WTC11 (cell line): ENCODE data around the gene C18orf54. TPM values are rescaled to one million over a fixed set of nuclear protein-coding genes. Genes with fewer than 3 reads are reported as not detected.

Experiments used
- ATAC-seq: fragments of 200-7000 bp; cut with Tn5 transposase; 2 replicates; pipeline ENCODE4 v1.10.0; 2021; ENCODE audit warnings: mild to moderate bottlenecking, moderate library complexity
- CTCF ChIA-PET: fragments of 300-600 bp; sonication (Branson Sonifier 250); formaldehyde crosslinking; loops from one replicate; lab custom pipeline; 2021; ENCODE audit warnings: antibody characterized with exemption; lab: Charles Lee
- POLR2A ChIA-PET: fragments of 350-600 bp; sonication (Branson Sonifier 250); formaldehyde crosslinking; loops from one replicate; lab custom pipeline; 2021; ENCODE audit warnings: antibody characterized with exemption; lab: Charles Lee
- DNase-seq: peaks from one replicate; pipeline ENCODE4 v3.0.0; 2021; ENCODE audit warnings: low spot score
- H3K27ac Mint-ChIP-seq: 2 replicates; pipeline ENCODE4 v1.8.0; 2021; ENCODE audit warnings: mixed read lengths
- H3K27me3 Mint-ChIP-seq: 2 replicates; pipeline ENCODE4 v1.8.0; 2021; ENCODE audit warnings: low read depth, mild to moderate bottlenecking, moderate library complexity, mixed read lengths
- H3K36me3 Mint-ChIP-seq: 2 replicates; pipeline ENCODE4 v1.8.0; 2021; ENCODE audit warnings: mixed read lengths
- H3K4me1 Mint-ChIP-seq: 2 replicates; pipeline ENCODE4 v1.8.0; 2022; ENCODE audit warnings: mixed read lengths
- H3K4me3 Mint-ChIP-seq: 2 replicates; pipeline ENCODE4 v1.8.0; 2021; ENCODE audit warnings: mild to moderate bottlenecking, moderate library complexity, mixed read lengths
- H3K9me3 Mint-ChIP-seq: 2 replicates; pipeline ENCODE4 v1.8.0; 2021; ENCODE audit warnings: mixed read lengths
- CREM ChIP-seq: sonication (generic); formaldehyde crosslinking; IDR thresholded peaks from 2 replicates; pipeline ENCODE4 v1.8.1; 2022; ENCODE audit warnings: mild to moderate bottlenecking, missing genetic modification reagents, moderate library complexity
- CTCF ChIP-seq: fragments of 200-600 bp; IDR thresholded peaks from 2 replicates; pipeline ENCODE4 v1.8.0; 2022; ENCODE audit warnings: antibody characterized with exemption
- ESRRA ChIP-seq: sonication (generic); formaldehyde crosslinking; IDR thresholded peaks from 2 replicates; pipeline ENCODE4 v1.8.1; 2022; ENCODE audit warnings: mild to moderate bottlenecking, missing genetic modification reagents, borderline replicate concordance
- FOXK1 ChIP-seq: sonication (generic); formaldehyde crosslinking; IDR thresholded peaks from 2 replicates; pipeline ENCODE4 v1.8.0; 2022; ENCODE audit warnings: mild to moderate bottlenecking, moderate library complexity, missing genetic modification reagents
- FOXP1 ChIP-seq: sonication (generic); formaldehyde crosslinking; IDR thresholded peaks from 2 replicates; pipeline ENCODE4 v1.8.0; 2022; ENCODE audit warnings: missing genetic modification reagents, mild to moderate bottlenecking, moderate library complexity, borderline replicate concordance
- IRF2 ChIP-seq: sonication (generic); formaldehyde crosslinking; IDR thresholded peaks from 2 replicates; pipeline ENCODE4 v1.8.0; 2022; ENCODE audit warnings: low read depth, missing genetic modification reagents, borderline replicate concordance
- JAZF1 ChIP-seq: fragments of 250-450 bp; sonication (Bioruptor Pico); IDR thresholded peaks from 2 replicates; pipeline ENCODE4 v1.9.0; 2021; ENCODE audit warnings: moderate library complexity, mild to moderate bottlenecking, inconsistent platforms
- JUN ChIP-seq: sonication (generic); formaldehyde crosslinking; IDR thresholded peaks from 2 replicates; pipeline ENCODE4 v1.8.0; 2023; ENCODE audit warnings: mild to moderate bottlenecking, missing genetic modification reagents
- NFATC4 ChIP-seq: fragments of 250-450 bp; sonication (Bioruptor Pico); IDR thresholded peaks from 2 replicates; pipeline ENCODE4 v1.9.0; 2021; ENCODE audit warnings: mild to moderate bottlenecking
- NR2C2 ChIP-seq: sonication (generic); formaldehyde crosslinking; IDR thresholded peaks from 2 replicates; pipeline ENCODE4 v1.8.0; 2022; ENCODE audit warnings: mild to moderate bottlenecking, missing genetic modification reagents
- NR3C1 ChIP-seq: sonication (generic); formaldehyde crosslinking; conservative IDR thresholded peaks from 2 replicates; pipeline ENCODE4 v1.8.1; 2023; ENCODE audit warnings: low read depth, mild to moderate bottlenecking, missing genetic modification reagents
- SMAD3 ChIP-seq: sonication (generic); formaldehyde crosslinking; IDR thresholded peaks from 2 replicates; pipeline ENCODE4 v1.8.0; 2022; ENCODE audit warnings: missing genetic modification reagents, mild to moderate bottlenecking, borderline replicate concordance
- SMAD4 ChIP-seq: sonication (generic); formaldehyde crosslinking; IDR thresholded peaks from 2 replicates; pipeline ENCODE4 v1.8.0; 2022; ENCODE audit warnings: mild to moderate bottlenecking, missing genetic modification reagents
- SOX15 ChIP-seq: fragments of 250-450 bp; sonication (Bioruptor Pico); IDR thresholded peaks from 2 replicates; pipeline ENCODE4 v1.9.0; 2021; ENCODE audit warnings: mild to moderate bottlenecking
- TP53 ChIP-seq: sonication (generic); formaldehyde crosslinking; IDR thresholded peaks from 2 replicates; pipeline ENCODE4 v1.8.1; 2023; ENCODE audit warnings: mild to moderate bottlenecking, missing genetic modification reagents
- USF2 ChIP-seq: sonication (generic); formaldehyde crosslinking; IDR thresholded peaks from 2 replicates; pipeline ENCODE4 v1.8.1; 2023; ENCODE audit warnings: mild to moderate bottlenecking, missing genetic modification reagents, moderate library complexity
- ZNF317 ChIP-seq: sonication (generic); formaldehyde crosslinking; IDR thresholded peaks from 2 replicates; pipeline ENCODE4 v1.8.1; 2023; ENCODE audit warnings: low read depth, mild to moderate bottlenecking, moderate library complexity, missing genetic modification reagents, borderline replicate concordance
- ZNF396 ChIP-seq: fragments of 250-450 bp; sonication (Bioruptor Pico); IDR thresholded peaks from 2 replicates; pipeline ENCODE4 v1.8.0; 2021; ENCODE audit warnings: mild to moderate bottlenecking, moderate library complexity, borderline replicate concordance
- ZNF423 ChIP-seq: fragments of 250-450 bp; sonication (Bioruptor Pico); IDR thresholded peaks from 2 replicates; pipeline ENCODE4 v2.1.2; 2022; ENCODE audit warnings: mild to moderate bottlenecking, moderate library complexity
- total RNA-seq: library from RNA; stranded (reverse); gene quantifications from 3 replicates; pipeline ENCODE4 v1.2.3, GENCODE V29; 2021
- TF ChIP-seq, protein P1 (sequence below): fragments of 250-450 bp; sonication (Bioruptor Pico); conservative IDR thresholded peaks from 2 replicates; pipeline ENCODE4 v1.9.0; 2021; ENCODE audit warnings: mild to moderate bottlenecking
- TF ChIP-seq, protein P2 (sequence below): sonication (generic); formaldehyde crosslinking; IDR thresholded peaks from 2 replicates; pipeline ENCODE4 v1.8.0; 2023; ENCODE audit warnings: mild to moderate bottlenecking, missing genetic modification reagents
- TF ChIP-seq, protein P3 (sequence below): fragments of 250-450 bp; sonication (Bioruptor Pico); IDR thresholded peaks from 2 replicates; pipeline ENCODE4 v1.9.0; 2021; ENCODE audit warnings: mild to moderate bottlenecking
- TF ChIP-seq, protein P4 (sequence below): sonication (generic); formaldehyde crosslinking; IDR thresholded peaks from 2 replicates; pipeline ENCODE4 v1.8.1; 2022; ENCODE audit warnings: missing genetic modification reagents, borderline replicate concordance

C18orf54 gene
- total RNA-seq, 1 experiment from 2014 or later: 37.3 TPM

DNA sequence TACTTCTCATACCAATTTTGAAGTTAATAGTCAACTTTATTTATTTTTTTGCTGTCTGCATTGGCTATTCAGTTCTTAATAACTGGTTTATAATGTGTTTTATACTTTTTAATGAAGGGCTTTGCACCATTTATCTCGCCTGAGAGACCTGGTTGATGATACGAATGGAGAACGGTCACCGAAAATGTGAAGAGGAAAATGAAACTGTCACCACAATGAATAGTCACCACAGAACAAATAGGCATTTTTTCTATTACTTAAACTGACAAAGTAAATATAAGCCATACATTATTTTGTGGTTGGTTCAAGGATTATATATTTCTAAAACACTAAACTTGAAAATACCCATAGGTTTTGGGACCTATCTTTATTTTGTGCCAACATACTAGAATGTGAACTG is 20.4 kb downstream of the C18orf54 start (continued):
- TF ChIP-seq NR2C2 (no peak), NR3C1 (CRISPR knock-in tag) (no peak), TP53 (CRISPR knock-in tag) (no peak)
- TF ChIP-seq, protein P1, sequence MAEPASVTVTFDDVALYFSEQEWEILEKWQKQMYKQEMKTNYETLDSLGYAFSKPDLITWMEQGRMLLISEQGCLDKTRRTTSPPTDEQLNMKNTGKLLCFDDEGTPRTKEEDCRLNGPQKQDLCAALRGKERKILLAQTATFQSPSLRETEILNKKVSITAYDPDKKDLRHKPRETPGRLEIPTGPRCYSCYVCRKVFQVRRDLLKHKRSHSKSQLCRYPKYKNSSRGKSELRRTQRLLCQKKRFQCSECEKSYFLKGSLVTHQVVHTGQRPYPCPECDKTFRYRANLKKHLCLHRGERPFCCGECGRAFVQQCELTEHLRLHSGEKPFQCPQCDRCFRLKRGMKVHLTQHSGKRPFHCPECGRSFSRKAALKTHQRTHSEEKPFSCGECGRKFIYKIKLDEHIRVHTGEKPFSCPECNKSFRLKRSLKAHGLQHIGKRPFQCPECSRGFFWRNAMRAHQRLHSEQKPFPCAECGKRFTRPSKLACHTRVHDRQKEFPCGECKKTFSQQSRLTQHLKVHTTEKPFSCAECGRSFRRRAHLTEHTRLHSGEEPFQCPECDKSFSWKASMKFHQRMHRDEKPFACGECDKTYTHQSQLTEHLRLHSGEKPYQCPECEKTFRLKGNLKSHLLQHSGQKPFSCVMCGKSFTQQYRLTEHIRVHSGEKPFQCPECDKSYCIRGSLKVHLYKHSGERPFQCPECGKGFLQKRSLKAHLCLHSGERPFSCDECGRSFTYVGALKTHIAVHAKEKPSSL (CRISPR knock-in tag): no peak

- no peak overlapping the region for H3K27ac Mint-ChIP-seq
- H3K36me3 Mint-ChIP-seq: peaks cover 27% of the 10 kb centered on the region
- ChIA-PET CTCF (interaction anchor here (0.6 to 1.7 kb wide), 3 partner anchors 12 to 63 kb away, joined by 3 to 8 read pairs (median 3); partner anchors contain the start of genes C18orf54 and STARD6), POLR2A (interaction anchor here (1.1 kb wide), 1 partner anchor 18 kb away, joined by 3 read pairs; no protein-coding TSS in a partner anchor)
- TF ChIP-seq, protein P2, sequence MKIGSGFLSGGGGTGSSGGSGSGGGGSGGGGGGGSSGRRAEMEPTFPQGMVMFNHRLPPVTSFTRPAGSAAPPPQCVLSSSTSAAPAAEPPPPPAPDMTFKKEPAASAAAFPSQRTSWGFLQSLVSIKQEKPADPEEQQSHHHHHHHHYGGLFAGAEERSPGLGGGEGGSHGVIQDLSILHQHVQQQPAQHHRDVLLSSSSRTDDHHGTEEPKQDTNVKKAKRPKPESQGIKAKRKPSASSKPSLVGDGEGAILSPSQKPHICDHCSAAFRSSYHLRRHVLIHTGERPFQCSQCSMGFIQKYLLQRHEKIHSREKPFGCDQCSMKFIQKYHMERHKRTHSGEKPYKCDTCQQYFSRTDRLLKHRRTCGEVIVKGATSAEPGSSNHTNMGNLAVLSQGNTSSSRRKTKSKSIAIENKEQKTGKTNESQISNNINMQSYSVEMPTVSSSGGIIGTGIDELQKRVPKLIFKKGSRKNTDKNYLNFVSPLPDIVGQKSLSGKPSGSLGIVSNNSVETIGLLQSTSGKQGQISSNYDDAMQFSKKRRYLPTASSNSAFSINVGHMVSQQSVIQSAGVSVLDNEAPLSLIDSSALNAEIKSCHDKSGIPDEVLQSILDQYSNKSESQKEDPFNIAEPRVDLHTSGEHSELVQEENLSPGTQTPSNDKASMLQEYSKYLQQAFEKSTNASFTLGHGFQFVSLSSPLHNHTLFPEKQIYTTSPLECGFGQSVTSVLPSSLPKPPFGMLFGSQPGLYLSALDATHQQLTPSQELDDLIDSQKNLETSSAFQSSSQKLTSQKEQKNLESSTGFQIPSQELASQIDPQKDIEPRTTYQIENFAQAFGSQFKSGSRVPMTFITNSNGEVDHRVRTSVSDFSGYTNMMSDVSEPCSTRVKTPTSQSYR (CRISPR knock-in tag): no peak
- TF ChIP-seq, protein P3, sequence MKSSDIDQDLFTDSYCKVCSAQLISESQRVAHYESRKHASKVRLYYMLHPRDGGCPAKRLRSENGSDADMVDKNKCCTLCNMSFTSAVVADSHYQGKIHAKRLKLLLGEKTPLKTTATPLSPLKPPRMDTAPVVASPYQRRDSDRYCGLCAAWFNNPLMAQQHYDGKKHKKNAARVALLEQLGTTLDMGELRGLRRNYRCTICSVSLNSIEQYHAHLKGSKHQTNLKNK (CRISPR knock-in tag): no peak
- TF ChIP-seq IRF2 (CRISPR knock-in tag) (no peak), ZNF423 (CRISPR knock-in tag) (no peak), CTCF (no peak)
- TF ChIP-seq, protein P4, sequence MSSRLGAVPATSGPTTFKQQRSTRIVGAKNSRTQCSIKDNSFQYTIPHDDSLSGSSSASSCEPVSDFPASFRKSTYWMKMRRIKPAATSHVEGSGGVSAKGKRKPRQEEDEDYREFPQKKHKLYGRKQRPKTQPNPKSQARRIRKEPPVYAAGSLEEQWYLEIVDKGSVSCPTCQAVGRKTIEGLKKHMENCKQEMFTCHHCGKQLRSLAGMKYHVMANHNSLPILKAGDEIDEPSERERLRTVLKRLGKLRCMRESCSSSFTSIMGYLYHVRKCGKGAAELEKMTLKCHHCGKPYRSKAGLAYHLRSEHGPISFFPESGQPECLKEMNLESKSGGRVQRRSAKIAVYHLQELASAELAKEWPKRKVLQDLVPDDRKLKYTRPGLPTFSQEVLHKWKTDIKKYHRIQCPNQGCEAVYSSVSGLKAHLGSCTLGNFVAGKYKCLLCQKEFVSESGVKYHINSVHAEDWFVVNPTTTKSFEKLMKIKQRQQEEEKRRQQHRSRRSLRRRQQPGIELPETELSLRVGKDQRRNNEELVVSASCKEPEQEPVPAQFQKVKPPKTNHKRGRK (CRISPR knock-in tag): no peak
- H3K27me3 Mint-ChIP-seq: no peaks in the 10 kb centered on the region
- H3K4me1 Mint-ChIP-seq: peaks cover 42% of the 10 kb centered on the region
- DNase-seq: no peak
- no peak for ATAC-seq
- no peak overlapping the region for H3K4me3 Mint-ChIP-seq
- peaks cover 7% of the 10 kb centered on the region; the same call in 1 of the 2 replicates for H3K9me3 Mint-ChIP-seq
Measured at GRCh38 chr18:54381640-54382039, 23.9 kb downstream of the C18orf54 start.

DNA sequence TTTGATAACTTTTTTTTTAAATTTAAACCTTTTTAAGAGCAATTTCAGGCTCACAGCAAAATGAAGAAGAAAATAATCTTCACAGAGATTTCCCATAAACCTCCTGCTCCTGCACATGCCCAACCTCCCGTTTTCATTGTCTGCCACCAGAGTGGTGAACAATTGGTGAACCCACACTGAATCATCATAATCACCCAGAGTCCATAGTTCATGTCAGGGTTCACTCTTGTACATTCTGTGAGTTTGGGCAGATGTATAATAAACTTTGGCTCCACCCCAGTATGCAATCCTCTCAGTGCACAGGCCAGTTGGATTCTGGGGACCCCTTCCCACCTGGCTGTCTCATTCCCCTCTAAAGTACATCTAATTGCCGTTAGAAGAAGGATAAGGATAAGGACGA is 24.4 kb downstream of the C18orf54 start:
- CTCF ChIA-PET: interaction anchor here (0.6 to 1.7 kb wide), 4 partner anchors 11 to 62 kb away, joined by 3 to 8 read pairs (median 6); partner anchors contain the start of genes C18orf54 and STARD6
- H3K36me3 Mint-ChIP-seq: peaks cover 30% of the 10 kb centered on the region

More for the DNA sequence above, 24.4 kb downstream of the C18orf54 start:
- H3K9me3 Mint-ChIP-seq: peaks cover 10% of the 10 kb centered on the region
- no peaks in the 10 kb centered on the region for H3K27me3 Mint-ChIP-seq
- no peak overlapping the region for H3K4me3 Mint-ChIP-seq
- ATAC-seq (no peak), DNase-seq (no peak)
- no peak for TF ChIP-seq ZNF396 (CRISPR knock-in tag)
- TF ChIP-seq SMAD4 (CRISPR knock-in tag): no peak
- TF ChIP-seq ESRRA (CRISPR knock-in tag): no peak
- TF ChIP-seq FOXK1 (CRISPR knock-in tag): no peak
- no peak for TF ChIP-seq JAZF1 (CRISPR knock-in tag)
- TF ChIP-seq FOXP1 (CRISPR knock-in tag): no peak
- TF ChIP-seq, protein P3 (CRISPR knock-in tag): no peak
- no peak for TF ChIP-seq ZNF317 (CRISPR knock-in tag)
- TF ChIP-seq SOX15: no peak
- TF ChIP-seq CREM (CRISPR knock-in tag): no peak
- no peak for TF ChIP-seq NFATC4 (CRISPR knock-in tag)
- TF ChIP-seq USF2 (CRISPR knock-in tag): no peak
- TF ChIP-seq SMAD3 (CRISPR knock-in tag): no peak
- no peak for TF ChIP-seq JUN
- 0 out of 2 replicates have a peak overlapping the region, but pooled peaks have one; percentile 20 for H3K27ac Mint-ChIP-seq
- POLR2A ChIA-PET: interaction anchor here (1.1 kb wide), 1 partner anchor 18 kb away, joined by 3 read pairs; no protein-coding TSS in a partner anchor
- H3K4me1 Mint-ChIP-seq: peaks cover 46% of the 10 kb centered on the region
